Skeletal muscle tissue (tissue), 4 donors: ENCODE measurements around the gene CDR2L. TPM values are rescaled to one million over a fixed set of nuclear protein-coding genes. Genes with fewer than 3 reads are reported as not detected.
"Not testable (repeated sequence)": the region's sequence is repeated elsewhere in the genome, so short reads cannot be mapped to it uniquely, and the experiment has no call there.

Experiments
- H3K27ac ChIP-seq: one replicate; pipeline ENCODE4 v1.7.0; 2013; ENCODE audit warnings: mild to moderate bottlenecking, low read depth, low read length, inconsistent platforms
- H3K27me3 ChIP-seq, 3 donors: one replicate each; pipeline ENCODE4 v1.7.0; 2013; ENCODE audit warnings: low read length in 3 of 3; ENCODE audit not compliant: control insufficient read depth in 3 of 3, insufficient read depth in 3 of 3
- H3K36me3 ChIP-seq, 3 donors: one replicate each; pipeline ENCODE4 v1.7.0; 2013; ENCODE audit warnings: low read length in 3 of 3; ENCODE audit not compliant: control insufficient read depth in 3 of 3, insufficient read depth in 3 of 3
- H3K4me1 ChIP-seq, 3 donors: one replicate each; pipeline ENCODE4 v1.7.0; 2013; ENCODE audit warnings: low read length in 3 of 3, mild to moderate bottlenecking in 3 of 3; ENCODE audit not compliant: control insufficient read depth in 3 of 3, insufficient read depth in 3 of 3
- H3K4me3 ChIP-seq, 3 donors: one replicate each; pipeline ENCODE4 v1.7.0; 2013; ENCODE audit warnings: low read length in 3 of 3
- H3K9ac ChIP-seq, 3 donors: one replicate each; pipeline ENCODE4 v1.7.0; 2013; ENCODE audit warnings: low read length in 3 of 3, mild to moderate bottlenecking in 3 of 3, moderate library complexity in 2 of 3, low read depth in 1 of 3
- H3K9me3 ChIP-seq, 3 donors: one replicate each; pipeline ENCODE4 v1.7.0; 2013; ENCODE audit warnings: low read length in 3 of 3; ENCODE audit not compliant: control insufficient read depth in 3 of 3
- total RNA-seq: library from RNA; depleted of rRNA; stranded (reverse); fragments of >200 nt; gene quantifications from one replicate; pipeline ENCODE4 v1.2.3, GENCODE V29; 2014
- donor health status: Osteomylitis.

CDR2L gene
- total RNA-seq, 1 donor from 2014 or later, result 2.6 TPM

DNA sequence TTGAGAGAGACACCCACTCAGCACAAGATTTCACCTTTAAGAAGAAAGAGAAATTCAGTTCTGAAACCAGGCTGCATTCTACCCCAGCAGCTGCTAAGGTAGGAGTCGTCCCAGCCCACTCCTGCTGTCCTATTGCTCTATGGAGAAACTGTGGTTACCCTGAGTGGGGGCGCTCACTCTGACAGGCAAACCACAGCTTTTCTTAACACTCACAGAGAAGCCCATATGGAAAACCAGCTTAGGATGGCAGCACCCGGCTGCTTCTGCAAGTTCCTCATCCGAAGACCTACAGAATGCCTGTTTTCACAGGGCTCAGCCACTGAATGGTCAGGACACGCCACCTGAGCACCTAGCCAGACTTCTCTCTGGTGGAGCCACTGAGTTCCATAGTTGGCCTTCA is 51.8 kb downstream of the CDR2L start:
- Histone ChIP-seq H3K27me3 (no peaks in the 10 kb centered on the region), H3K27ac (no peak overlapping the region), H3K4me3 (no peak overlapping the region), H3K9ac (no peak overlapping the region), H3K4me1 (peaks cover 10 to 26% (median 20%) of the 10 kb centered on the region in 3 donors), H3K36me3 (peaks cover 32 to 48% (median 36%) of the 10 kb centered on the region in 3 donors), H3K9me3 (no peaks in the 10 kb centered on the region)

DNA sequence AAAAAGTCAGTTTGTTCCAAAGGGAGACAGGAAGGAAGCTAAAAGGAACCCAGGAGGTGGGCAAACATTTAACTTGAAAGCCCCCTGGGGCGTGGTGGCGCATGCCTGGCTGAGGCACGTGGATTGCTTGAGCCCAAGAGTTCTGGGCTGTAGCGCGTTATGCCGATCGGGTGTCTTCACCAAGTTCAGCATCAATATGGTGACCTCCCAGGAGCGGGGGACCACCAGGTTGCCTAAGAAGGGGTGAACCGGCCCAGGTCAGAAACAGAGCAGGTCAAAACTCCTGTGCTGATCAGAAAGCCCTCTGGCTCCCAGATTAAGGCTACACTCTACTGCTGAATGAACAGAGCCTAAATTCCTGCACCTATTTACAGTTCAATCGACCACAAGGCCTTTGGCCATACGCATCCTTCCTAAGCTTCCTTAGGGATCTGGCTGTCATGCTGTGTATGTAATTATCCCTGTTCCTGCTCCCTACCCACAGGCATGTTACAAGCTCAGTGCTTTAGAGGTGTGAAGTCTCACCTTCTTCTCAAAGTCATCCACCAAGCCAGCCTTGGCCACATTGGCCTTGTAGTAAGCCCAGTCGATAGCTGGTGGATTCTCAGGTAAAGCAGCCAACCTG is 54.3 kb downstream of the CDR2L start:
- peaks cover 32 to 44% (median 36%) of the 10 kb centered on the region in 3 donors for H3K36me3 ChIP-seq
- no peak overlapping the region for H3K4me3 ChIP-seq
- H3K4me1 ChIP-seq, result peaks cover 3 to 6% (median 4%) of the 10 kb centered on the region in 3 donors
- no peak overlapping the region for H3K27ac ChIP-seq
- no peaks in the 10 kb centered on the region for H3K9me3 ChIP-seq
- no peak overlapping the region for H3K9ac ChIP-seq
- no peaks in the 10 kb centered on the region for H3K27me3 ChIP-seq

DNA sequence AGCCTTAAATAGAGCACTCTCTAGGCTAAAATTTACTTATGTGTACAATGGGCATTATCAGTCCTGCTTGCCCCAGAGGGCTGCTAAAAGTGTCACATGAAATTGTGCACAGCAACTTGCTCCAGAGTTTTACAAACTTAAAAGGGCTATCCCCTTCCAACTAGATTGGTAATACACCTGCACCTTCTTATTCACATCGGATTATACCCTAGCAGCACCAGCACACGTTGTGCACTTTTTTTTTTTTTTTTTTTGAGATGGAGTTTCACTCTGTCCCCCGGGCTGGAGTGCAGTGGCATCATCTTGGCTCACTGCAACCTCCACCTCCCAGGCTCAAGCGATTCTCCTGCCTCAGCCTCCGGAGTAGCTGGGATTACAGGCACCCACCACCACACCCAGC is 56.4 kb downstream of the CDR2L start:
- H3K9me3 ChIP-seq, H3K9ac ChIP-seq, H3K27ac ChIP-seq, H3K4me3 ChIP-seq, H3K27me3 ChIP-seq: not testable (repeated sequence)
- Histone ChIP-seq H3K36me3 (peaks cover 26 to 36% (median 30%) of the 10 kb centered on the region in 3 donors), H3K4me1 (peaks cover 16 to 18% (median 17%) of the 10 kb centered on the region in 3 donors)

DNA sequence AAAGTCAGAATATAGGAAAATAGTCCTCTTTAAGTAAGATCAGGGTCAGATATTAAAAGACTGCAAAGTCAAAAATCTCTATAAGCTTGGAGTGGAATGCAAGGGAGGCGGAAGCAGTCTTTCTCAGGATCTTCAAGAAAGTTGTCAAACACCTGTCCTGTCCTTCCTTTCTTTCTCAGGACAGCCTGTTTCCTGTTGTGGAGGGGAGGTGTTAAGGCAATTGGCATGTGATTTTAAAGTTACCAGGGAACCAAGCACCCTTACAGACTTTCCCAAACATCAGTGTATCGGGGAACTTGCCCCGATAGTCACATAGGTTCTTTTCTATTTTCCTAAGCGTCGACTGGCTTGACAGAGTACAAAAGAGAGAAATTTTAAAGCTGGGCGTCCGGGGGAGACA is 57.3 kb downstream of the CDR2L start:
- H3K4me3 ChIP-seq, result no peak overlapping the region
- no peak overlapping the region for H3K27ac ChIP-seq
- H3K4me1 ChIP-seq, result peaks cover 20 to 25% (median 23%) of the 10 kb centered on the region in 3 donors
- no peaks in the 10 kb centered on the region for H3K9me3 ChIP-seq
- no peaks in the 10 kb centered on the region for H3K27me3 ChIP-seq
- peaks cover 17 to 27% (median 23%) of the 10 kb centered on the region in 3 donors for H3K36me3 ChIP-seq
- H3K9ac ChIP-seq, result no peak overlapping the region

DNA sequence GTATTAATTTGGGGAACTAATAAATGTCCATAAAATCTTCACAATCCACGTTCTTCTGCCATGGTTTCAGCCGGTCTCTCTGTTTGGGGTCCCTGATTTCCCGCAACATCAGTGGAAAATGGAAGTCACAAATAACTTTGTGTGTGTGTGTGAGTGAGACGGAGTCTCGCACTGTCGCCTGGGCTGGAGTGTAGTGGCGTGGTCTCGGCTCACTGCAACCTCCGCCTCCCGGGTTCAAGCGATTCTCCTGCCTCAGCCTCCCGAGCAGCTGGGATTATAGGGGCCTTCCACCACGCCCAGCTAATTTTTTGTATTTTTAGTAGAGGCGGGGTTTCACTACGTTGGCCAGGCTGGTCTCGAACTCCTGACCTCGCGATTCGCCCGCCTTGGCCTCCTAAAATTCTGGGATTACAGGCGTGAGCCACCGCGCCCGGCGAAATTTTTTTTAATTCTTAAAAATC is 58.5 kb downstream of the CDR2L start:
- H3K36me3 ChIP-seq, result peaks cover 9 to 19% (median 13%) of the 10 kb centered on the region in 3 donors
- H3K4me3 ChIP-seq, result peak overlapping the region; percentile 83 to 99 (median 93)
- peak overlapping the region; percentile 88 for H3K27ac ChIP-seq
- peaks cover 20 to 25% (median 23%) of the 10 kb centered on the region in 3 donors for H3K4me1 ChIP-seq
- H3K9ac ChIP-seq, result peak overlapping the region; percentile 82 to 100 (median 99)
- H3K9me3 ChIP-seq, H3K27me3 ChIP-seq: not testable (repeated sequence)

DNA sequence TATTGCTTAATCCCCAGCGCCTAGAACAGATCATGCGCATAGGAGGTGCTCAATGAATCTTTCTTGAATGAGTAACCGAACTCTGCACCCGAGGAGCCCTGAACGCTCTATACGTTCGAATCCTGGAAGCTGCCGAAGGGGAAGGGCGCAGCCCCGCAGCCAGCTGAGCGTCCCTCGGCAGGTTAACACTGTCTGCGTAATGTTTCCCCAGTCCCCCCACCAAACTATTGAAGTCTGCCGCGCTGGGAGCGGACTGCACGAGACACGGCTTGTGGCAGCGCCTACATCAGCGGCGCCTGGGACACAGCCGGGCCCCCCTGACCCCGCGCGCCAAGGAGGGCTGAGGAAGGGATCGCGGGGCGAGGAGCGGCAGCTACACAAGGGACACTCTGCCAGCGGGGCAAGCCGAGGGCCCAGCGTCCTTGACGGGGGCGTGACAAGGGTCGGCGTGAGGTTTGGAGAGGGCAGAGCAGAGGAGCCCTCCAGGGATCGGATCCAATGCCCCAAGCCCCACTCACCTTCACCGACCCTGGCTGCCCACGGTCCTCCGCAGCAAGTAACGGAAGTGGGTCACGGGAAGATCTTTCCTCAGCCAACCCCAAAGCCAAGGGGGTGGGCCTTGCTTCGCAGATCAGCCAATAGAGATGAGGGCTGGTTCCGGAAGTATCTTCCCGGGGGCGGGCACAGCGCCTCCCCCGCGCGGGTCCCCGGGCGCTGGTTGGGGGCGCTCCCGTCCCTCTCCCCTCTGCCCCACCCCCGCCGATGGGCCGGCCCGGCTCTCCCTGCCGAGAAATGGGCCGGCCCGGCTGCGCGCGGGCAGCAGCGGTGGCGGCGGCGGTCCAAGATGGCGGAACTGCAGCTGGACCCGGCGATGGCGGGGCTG is 59.2 kb downstream of the CDR2L start, which contains the start of the genes ATP5PD and KCTD2:
Gene ATP5PD (minus strand): TSS at position 563 of the 883 bp plus-strand sequence. CDS start 4,319 bp downstream, outside the sequence.
Gene KCTD2 (plus strand): TSS at position 819 of the 883 bp plus-strand sequence. CDS start 26 bp downstream, at position 845.
- Histone ChIP-seq H3K9ac (peak within 1 kb of the TSS; percentile 82 to 100 (median 99)), H3K9me3 (no peaks in the 10 kb centered on the region), H3K36me3 (peaks cover 5 to 12% (median 10%) of the 10 kb centered on the region in 3 donors), H3K27me3 (no peaks in the 10 kb centered on the region), H3K4me3 (peak within 1 kb of the TSS; percentile 89 to 99 (median 93)), H3K4me1 (peaks cover 20 to 25% (median 23%) of the 10 kb centered on the region in 3 donors), H3K27ac (peak within 1 kb of the TSS; percentile 88)

DNA sequence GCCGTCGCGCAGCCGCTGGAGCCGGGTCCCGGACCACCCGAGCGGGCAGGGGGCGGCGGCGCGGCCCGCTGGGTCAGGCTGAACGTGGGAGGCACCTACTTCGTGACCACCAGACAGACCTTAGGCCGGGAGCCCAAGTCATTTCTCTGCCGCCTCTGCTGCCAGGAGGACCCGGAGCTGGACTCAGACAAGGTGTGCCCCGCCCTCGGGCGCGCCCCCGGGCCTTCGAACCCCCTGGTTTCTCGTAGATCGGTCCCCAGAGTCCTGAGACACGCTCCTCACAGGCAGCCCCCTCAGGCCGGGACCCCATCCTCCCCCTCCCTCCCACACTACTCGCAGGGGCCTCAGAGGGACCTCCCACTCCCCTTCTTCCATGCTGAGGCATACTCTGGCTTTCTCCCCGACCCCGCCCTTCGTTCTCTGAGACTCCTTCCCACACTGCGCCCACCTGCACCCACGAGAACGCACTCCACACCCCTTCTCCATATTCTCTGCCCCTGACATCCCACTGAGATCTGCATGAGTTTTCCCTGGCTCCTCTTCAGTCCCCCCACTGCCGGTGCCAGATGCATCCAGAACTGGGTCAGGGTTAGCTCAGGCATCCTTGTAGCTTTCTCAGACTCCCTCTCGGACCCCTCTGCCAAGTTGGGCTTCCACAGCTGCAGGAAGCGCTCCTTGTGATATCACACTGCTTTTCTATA is 60.1 kb downstream of the CDR2L start:
- Histone ChIP-seq H3K4me3 (peak overlapping the region; percentile 82 to 89 (median 88)), H3K27ac (peak overlapping the region; percentile 55), H3K9me3 (no peaks in the 10 kb centered on the region), H3K36me3 (peaks cover 5 to 10% (median 6%) of the 10 kb centered on the region in 3 donors), H3K27me3 (no peaks in the 10 kb centered on the region), H3K9ac (peak overlapping the region; percentile 77 to 92 (median 89)), H3K4me1 (peaks cover 20 to 25% (median 23%) of the 10 kb centered on the region in 3 donors)

DNA sequence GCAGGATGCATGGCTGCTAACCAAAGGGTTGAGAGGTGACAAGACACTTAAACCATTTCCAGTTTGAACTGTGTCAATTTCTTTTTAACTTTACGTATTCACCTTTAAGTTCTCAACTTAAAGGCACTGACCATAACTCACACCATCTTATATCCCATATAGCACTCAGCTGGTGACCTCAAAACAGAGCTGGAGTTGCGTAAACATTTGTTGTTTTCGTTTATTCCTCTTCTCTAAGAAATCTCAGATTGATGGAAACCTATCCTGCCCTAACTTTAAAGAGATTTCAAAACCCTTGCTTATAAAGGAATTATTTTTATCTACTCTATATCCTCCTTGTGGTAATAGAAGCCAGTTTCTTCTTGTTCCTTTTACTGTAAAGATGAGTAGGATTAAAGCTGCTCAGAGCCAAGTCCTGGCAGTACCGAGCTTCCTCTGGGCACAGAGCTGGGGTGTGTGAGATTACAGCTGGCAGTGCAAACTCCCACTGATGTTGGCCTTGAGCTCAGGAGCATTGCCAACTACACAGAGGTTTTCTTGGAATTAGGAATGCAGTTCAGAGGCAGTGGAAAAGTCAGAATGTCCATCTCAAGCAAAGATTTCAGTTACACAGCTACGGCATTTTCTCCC is 60.9 kb downstream of the CDR2L start:
- H3K27ac ChIP-seq, result peak overlapping the region; percentile 55
- no peaks in the 10 kb centered on the region for H3K27me3 ChIP-seq
- peak overlapping the region; percentile 25 to 89 (median 82) for H3K4me3 ChIP-seq
- peaks cover 9 to 17% (median 13%) of the 10 kb centered on the region in 3 donors for H3K36me3 ChIP-seq
- H3K4me1 ChIP-seq, result peaks cover 20 to 25% (median 23%) of the 10 kb centered on the region in 3 donors
- no peaks in the 10 kb centered on the region for H3K9me3 ChIP-seq
- H3K9ac ChIP-seq, result peak overlapping the region; percentile 77 to 92 (median 89)

DNA sequence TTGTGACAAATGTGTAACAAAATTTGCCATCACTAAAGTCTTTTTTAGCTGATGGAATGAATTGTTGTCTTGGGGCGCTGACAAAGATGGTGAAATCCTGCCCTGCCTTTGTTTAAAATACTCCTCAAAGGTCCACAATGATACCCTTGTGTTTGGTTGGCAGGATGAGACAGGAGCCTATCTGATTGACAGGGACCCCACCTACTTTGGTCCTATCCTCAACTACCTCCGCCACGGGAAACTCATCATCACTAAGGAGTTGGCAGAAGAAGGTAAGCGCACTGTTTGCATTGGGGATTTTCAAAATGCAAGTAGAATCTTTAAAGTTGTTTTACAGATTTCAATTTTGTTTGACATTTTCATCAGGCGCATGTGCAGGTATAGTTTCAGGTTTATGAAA is 61.6 kb downstream of the CDR2L start:
- Histone ChIP-seq H3K36me3 (peaks cover 15 to 22% (median 18%) of the 10 kb centered on the region in 3 donors), H3K4me3 (peak overlapping the region in 1 of 3 donors; percentile 10), H3K27me3 (no peaks in the 10 kb centered on the region), H3K4me1 (peaks cover 20 to 25% (median 23%) of the 10 kb centered on the region in 3 donors), H3K9ac (no peak overlapping the region), H3K9me3 (no peaks in the 10 kb centered on the region), H3K27ac (no peak overlapping the region)
